Measurements from ENCODE around the gene SETSIP. TPM values are rescaled to one million over a fixed set of nuclear protein-coding genes. Genes with fewer than 3 reads are reported as not detected.

Gene SETSIP
- total and polyA plus RNA-seq, 2 donors (not counting 1 experiment from before 2014, with no cell fraction given): not detected

GRCh38 chr1:92065042-92065441, 10.2 kb downstream of the SETSIP start:
- ChIA-PET POLR2A (no interaction called here), CTCF (no interaction called here)
- Mint-ChIP-seq H3K27ac (no peak overlapping the region), H3K4me3 (no peak overlapping the region), H3K9me3 (ENCODE audit: insufficient read depth) (no peaks in the 10 kb centered on the region), H3K4me1 (no peaks in the 10 kb centered on the region), H3K27me3 (peaks cover 5% of the 10 kb centered on the region)
- Histone ChIP-seq H3K27me3 (replicated peaks in 1 of 4; ENCODE audit: control extremely low read depth in 1 of 4, control insufficient read depth in 3 of 4, insufficient read depth in 4 of 4, low read length in 3 of 4) (peaks cover 0 to 4% (median 0%) of the 10 kb centered on the region in 4 experiments), H3K36me3 (replicated peaks in 1 of 2; ENCODE audit: control extremely low read depth in 1 of 2, control insufficient read depth in 1 of 2, extremely low read depth in 1 of 2, insufficient read depth in 2 of 2, low read length in 1 of 2) (no peaks in the 10 kb centered on the region), H3K27ac (ENCODE audit: low read length in 2 of 2) (no peak overlapping the region), H3K9ac (ENCODE audit: low read length) (no peak overlapping the region), H2AFZ (ENCODE audit: insufficient read depth, low read depth, low read length, poor library complexity, severe bottlenecking) (no peak overlapping the region), H4K20me1 (ENCODE audit: control insufficient read depth, insufficient read depth, low read length, poor library complexity, severe bottlenecking) (no peaks in the 10 kb centered on the region), H3K9me3 (ENCODE audit: control extremely low read depth in 1 of 3, control insufficient read depth in 2 of 3, insufficient read depth in 1 of 3, low read length in 2 of 3) (no peaks in the 10 kb centered on the region), H3K79me2 (ENCODE audit: control insufficient read depth, insufficient read depth, low read length) (no peaks in the 10 kb centered on the region), H3K4me2 (replicated peaks; ENCODE audit: low read depth, low read length, poor library complexity, severe bottlenecking) (no peak overlapping the region), H3K4me1 (ENCODE audit: control insufficient read depth in 2 of 2, insufficient read depth in 2 of 2, low read length in 2 of 2) (no peaks in the 10 kb centered on the region), H3K4me3 (ENCODE audit: control extremely low read depth in 1 of 5, extremely low read depth in 1 of 5, insufficient read depth in 1 of 5, low read depth in 2 of 5, low read length in 4 of 5) (no peak overlapping the region)
- intact Hi-C loops (cut with micrococcal nuclease): no loop called here
- no CpG with 5 or more reads among the region's 3 CpGs for WGBS (ENCODE audit: insufficient coverage)
- no peak for ATAC-seq (ENCODE audit: low read depth)
- no peak for DNase-seq
- no peak for TF ChIP-seq EZH2 (IDR thresholded peaks at IDR 0.05; ENCODE audit: borderline replicate concordance, insufficient read depth, low read depth, low read length, poor library complexity, severe bottlenecking)

- H3K27me3 ChIP-seq (replicated peaks in 1 of 4; ENCODE audit: control extremely low read depth in 1 of 4, control insufficient read depth in 3 of 4, insufficient read depth in 4 of 4, low read length in 3 of 4): peaks cover 0 to 5% (median 2%) of the 10 kb centered on the region in 4 experiments
- H2AFZ ChIP-seq (ENCODE audit: insufficient read depth, low read depth, low read length, poor library complexity, severe bottlenecking): no peak overlapping the region
- POLR2A ChIA-PET: no interaction called here
- no peak overlapping the region for H3K4me3 ChIP-seq (ENCODE audit: control extremely low read depth in 1 of 5, extremely low read depth in 1 of 5, insufficient read depth in 1 of 5, low read depth in 2 of 5, low read length in 4 of 5)
- no peaks in the 10 kb centered on the region for H3K79me2 ChIP-seq (ENCODE audit: control insufficient read depth, insufficient read depth, low read length)
- H3K27ac Mint-ChIP-seq: no peak overlapping the region
- H3K9ac ChIP-seq (ENCODE audit: low read length): no peak overlapping the region
- peaks cover 15% of the 10 kb centered on the region for H3K27me3 Mint-ChIP-seq
- intact Hi-C loops (cut with micrococcal nuclease): no loop called here
- H3K4me2 ChIP-seq (replicated peaks; ENCODE audit: low read depth, low read length, poor library complexity, severe bottlenecking): no peak overlapping the region
- TF ChIP-seq EZH2 (IDR thresholded peaks at IDR 0.05; ENCODE audit: borderline replicate concordance, insufficient read depth, low read depth, low read length, poor library complexity, severe bottlenecking): no peak
- TF ChIP-seq CTCF (IDR thresholded peaks at IDR 0.05): no peak
- H3K27ac ChIP-seq (ENCODE audit: low read length in 2 of 2): no peak overlapping the region
- no peaks in the 10 kb centered on the region for H3K9me3 ChIP-seq (ENCODE audit: control extremely low read depth in 1 of 3, control insufficient read depth in 2 of 3, insufficient read depth in 1 of 3, low read length in 2 of 3)
- H3K36me3 ChIP-seq (replicated peaks in 1 of 2; ENCODE audit: control extremely low read depth in 1 of 2, control insufficient read depth in 1 of 2, extremely low read depth in 1 of 2, insufficient read depth in 2 of 2, low read length in 1 of 2): no peaks in the 10 kb centered on the region
- H3K4me3 Mint-ChIP-seq: no peak overlapping the region
- H4K20me1 ChIP-seq (ENCODE audit: control insufficient read depth, insufficient read depth, low read length, poor library complexity, severe bottlenecking): no peaks in the 10 kb centered on the region
- H3K9me3 Mint-ChIP-seq (ENCODE audit: insufficient read depth): no peaks in the 10 kb centered on the region
- no peaks in the 10 kb centered on the region for H3K4me1 Mint-ChIP-seq
- CTCF ChIA-PET: no interaction called here
- ATAC-seq (ENCODE audit: low read depth): no peak
- no peaks in the 10 kb centered on the region for H3K4me1 ChIP-seq (ENCODE audit: control insufficient read depth in 2 of 2, insufficient read depth in 2 of 2, low read length in 2 of 2)
- no peak for DNase-seq
These were observed 23.3 kb downstream of the SETSIP start for GRCh38 chr1:92051948-92052347.

Data from B cell (primary cell).